H9 (cell line): ENCODE data around the gene CUBN. TPM values are rescaled to one million over a fixed set of nuclear protein-coding genes. Genes with fewer than 3 reads are reported as not detected.

ENCODE experiments used
- DNase-seq: peaks from one replicate; pipeline ENCODE4 v3.0.0-alpha.2; 2017
- H2AFZ ChIP-seq: one replicate; pipeline ENCODE4 v1.6.1; 2013; ENCODE audit warnings: mild to moderate bottlenecking, low read length, control low read depth, moderate library complexity
- H2AK5ac ChIP-seq: 2 replicates; pipeline ENCODE4 v1.6.1; 2013; ENCODE audit warnings: low read length, control low read depth, mixed read lengths; ENCODE audit not compliant: insufficient read length
- H2BK120ac ChIP-seq: one replicate; pipeline ENCODE4 v1.6.1; 2013; ENCODE audit warnings: low read depth, mild to moderate bottlenecking, low read length, control low read depth, inconsistent platforms; ENCODE audit not compliant: poor library complexity, severe bottlenecking
- H2BK12ac ChIP-seq: 2 replicates; pipeline ENCODE4 v1.6.1; 2013; ENCODE audit warnings: low read length, control low read depth, mixed read lengths, low read depth; ENCODE audit not compliant: insufficient read length
- H2BK15ac ChIP-seq: 2 replicates; pipeline ENCODE4 v1.6.1; 2013; ENCODE audit warnings: low read depth, low read length, control low read depth
- H2BK20ac ChIP-seq: one replicate; pipeline ENCODE4 v1.6.1; 2013; ENCODE audit warnings: low read depth, mild to moderate bottlenecking, low read length, control low read depth, inconsistent platforms; ENCODE audit not compliant: poor library complexity, severe bottlenecking
- H2BK5ac ChIP-seq: 2 replicates; pipeline ENCODE4 v1.6.1; 2013; ENCODE audit warnings: low read length, control low read depth, mixed read lengths; ENCODE audit not compliant: insufficient read length
- H3K14ac ChIP-seq: 2 replicates; pipeline ENCODE4 v1.6.1; 2013; ENCODE audit warnings: low read length, control low read depth; ENCODE audit not compliant: insufficient read depth
- H3K18ac ChIP-seq: 2 replicates; pipeline ENCODE4 v1.6.1; 2013; ENCODE audit warnings: low read depth, mild to moderate bottlenecking, mixed read lengths, low read length, control low read depth; ENCODE audit not compliant: insufficient read length
- H3K23ac ChIP-seq: 2 replicates; pipeline ENCODE4 v1.6.1; 2013; ENCODE audit warnings: low read length, control low read depth, mixed read lengths, low read depth; ENCODE audit not compliant: insufficient read length
- H3K23me2 ChIP-seq: 2 replicates; pipeline ENCODE4 v1.6.1; 2013; ENCODE audit warnings: low read depth, mild to moderate bottlenecking, mixed read lengths, low read length, control low read depth; ENCODE audit not compliant: insufficient read length, poor library complexity, severe bottlenecking
- H3K27ac ChIP-seq: 2 replicates; pipeline ENCODE4 v1.5.1; 2013; ENCODE audit warnings: low read length, control low read depth, mixed read lengths, low read depth; ENCODE audit not compliant: insufficient read length
- H3K27me3 ChIP-seq: 2 replicates; pipeline ENCODE4 v1.6.1; 2013; ENCODE audit warnings: low read length, control low read depth, inconsistent platforms; ENCODE audit not compliant: insufficient read depth
- H3K4ac ChIP-seq: 2 replicates; pipeline ENCODE4 v1.6.1; 2013; ENCODE audit warnings: low read depth, mild to moderate bottlenecking, control low read depth, inconsistent platforms, low read length, moderate library complexity
- H3K4me1 ChIP-seq: 2 replicates; pipeline ENCODE4 v1.6.1; 2013; ENCODE audit warnings: low read length, control low read depth, inconsistent platforms; ENCODE audit not compliant: insufficient read depth
- H3K4me2 ChIP-seq: 2 replicates; pipeline ENCODE4 v1.6.1; 2013; ENCODE audit warnings: low read length, control low read depth, mixed read lengths; ENCODE audit not compliant: insufficient read length, insufficient read depth
- H3K56ac ChIP-seq: 2 replicates; pipeline ENCODE4 v1.6.1; 2013; ENCODE audit warnings: low read depth, mild to moderate bottlenecking, mixed read lengths, low read length, control low read depth; ENCODE audit not compliant: insufficient read length
- H3K79me1 ChIP-seq: 2 replicates; pipeline ENCODE4 v1.6.1; 2013; ENCODE audit warnings: low read depth, mild to moderate bottlenecking, moderate library complexity, low read length, control low read depth, inconsistent platforms; ENCODE audit not compliant: insufficient read depth, poor library complexity, severe bottlenecking
- H3K79me2 ChIP-seq: 2 replicates; pipeline ENCODE4 v1.6.1; 2013; ENCODE audit warnings: low read length, control low read depth, inconsistent platforms; ENCODE audit not compliant: insufficient read depth
- H3K9ac ChIP-seq: 2 replicates; pipeline ENCODE4 v1.6.1; 2013; ENCODE audit warnings: low read length, control low read depth, mixed read lengths; ENCODE audit not compliant: insufficient read length; ENCODE audit errors: extremely low read depth
- H3K9me3 ChIP-seq: one replicate; pipeline ENCODE4 v1.6.1; 2013; ENCODE audit warnings: low read depth, low read length, inconsistent platforms; ENCODE audit not compliant: control insufficient read depth
- H3T11ph ChIP-seq: one replicate; pipeline ENCODE4 v1.6.1; 2013; ENCODE audit warnings: mild to moderate bottlenecking, low read length, control low read depth, inconsistent platforms
- H4K20me1 ChIP-seq: one replicate; pipeline ENCODE4 v1.6.1; 2013; ENCODE audit not compliant: control insufficient read depth, insufficient read length, insufficient read depth
- H4K5ac ChIP-seq: 2 replicates; pipeline ENCODE4 v1.6.1; 2013; ENCODE audit warnings: low read depth, mild to moderate bottlenecking, mixed read lengths, low read length, control low read depth; ENCODE audit not compliant: insufficient read length
- H4K8ac ChIP-seq: replicated peaks from 2 replicates; pipeline ENCODE4 v1.6.1; 2013; ENCODE audit warnings: low read length, control low read depth, mixed read lengths, low read depth; ENCODE audit not compliant: insufficient read length
- H4K91ac ChIP-seq: 2 replicates; pipeline ENCODE4 v1.6.1; 2013; ENCODE audit warnings: low read depth, mild to moderate bottlenecking, moderate library complexity, mixed read lengths, low read length, control low read depth; ENCODE audit not compliant: insufficient read length
- H3K27ac Mint-ChIP-seq, 3 experiments: 2 replicates in 2 of 3; 3 replicates in 1 of 3; pipeline ENCODE4 v1.8.0; 2020 to 2021; ENCODE audit warnings: mixed read lengths in 3 of 3, mild to moderate bottlenecking in 1 of 3, moderate library complexity in 1 of 3
- H3K27me3 Mint-ChIP-seq: 2 replicates; pipeline ENCODE4 v1.8.0; 2021; ENCODE audit warnings: low read depth, mild to moderate bottlenecking, moderate library complexity, mixed read lengths
- H3K36me3 Mint-ChIP-seq, 3 experiments: 2 replicates in 2 of 3; 3 replicates in 1 of 3; pipeline ENCODE4 v1.8.0; 2020 to 2021; ENCODE audit warnings: low read depth in 3 of 3, mixed read lengths in 3 of 3; ENCODE audit not compliant: insufficient read depth in 1 of 3
- H3K4me1 Mint-ChIP-seq, 2 experiments: 2 replicates each; pipeline ENCODE4 v1.8.0; 2020; ENCODE audit warnings: mixed read lengths in 2 of 2
- H3K4me3 Mint-ChIP-seq, 2 experiments: 2 replicates in 1 of 2; 3 replicates in 1 of 2; pipeline ENCODE4 v1.8.0; 2020 to 2021; ENCODE audit warnings: mild to moderate bottlenecking in 2 of 2, mixed read lengths in 2 of 2, moderate library complexity in 1 of 2
- H3K9me3 Mint-ChIP-seq, 2 experiments: 2 replicates in 1 of 2; 3 replicates in 1 of 2; pipeline ENCODE4 v1.8.0; 2020; ENCODE audit warnings: mild to moderate bottlenecking in 2 of 2, mixed read lengths in 2 of 2, moderate library complexity in 1 of 2
- WGBS: extraction: QIAGEN DNeasy Blood & Tissue Kit; methylation state at CpG from one replicate; pipeline ENCODE4 v1.1.7; 2013; ENCODE audit warnings: missing lambda C conversion rate, low lambda C conversion rate, mixed read lengths; ENCODE audit not compliant: insufficient read length; ENCODE audit errors: extremely low coverage; 5-methylcytosine and 5-hydroxymethylcytosine counted together
- total RNA-seq: library from RNA; stranded (reverse); gene quantifications from 2 replicates; pipeline ENCODE4 v1.2.1, GENCODE V29; 2021
- TF ChIP-seq, protein P1 (sequence below): fragments of 200-600 bp; sonication (generic); conservative IDR thresholded peaks from 3 replicates; pipeline ENCODE4 v1.8.0; 2021; ENCODE audit warnings: antibody characterized with exemption, mild to moderate bottlenecking

The CUBN gene
- total RNA-seq, 1 experiment from 2014 or later: 0.26 TPM

DNA sequence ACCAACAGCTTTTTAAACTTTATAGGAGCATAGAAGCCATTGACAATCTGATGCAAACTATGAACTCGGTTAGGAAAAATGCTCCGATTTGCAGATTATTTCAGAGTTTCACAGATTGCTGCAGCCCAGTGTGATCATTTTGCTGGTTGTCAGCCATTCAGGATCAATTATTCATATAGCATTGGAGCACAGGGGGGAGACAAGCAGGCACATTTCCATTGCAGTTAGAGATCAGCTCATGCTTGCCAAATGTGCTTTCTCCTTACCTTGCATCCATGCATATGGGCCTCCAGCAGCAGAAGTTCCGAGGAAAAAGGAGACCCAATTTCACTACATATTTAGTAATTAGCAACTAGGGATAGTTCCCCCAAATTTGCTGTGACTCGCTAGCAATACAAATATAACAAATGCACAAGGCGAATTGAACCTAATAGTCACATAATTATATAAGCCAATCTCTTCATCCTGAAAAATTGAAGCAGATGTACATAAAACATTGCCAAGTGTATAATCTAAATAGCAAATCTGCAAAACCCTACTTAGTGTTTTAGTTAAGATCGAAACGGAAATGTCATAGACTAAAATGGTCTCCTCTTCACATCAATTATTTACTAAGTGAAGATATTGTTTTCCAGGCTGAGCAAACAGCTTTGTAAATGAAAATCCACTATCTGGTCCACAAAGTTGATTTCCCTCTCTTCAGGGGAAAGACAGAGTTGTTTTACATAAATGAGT lies 262.9 kb downstream of the CUBN start:
- H2BK120ac ChIP-seq: no peak overlapping the region
- H2AFZ ChIP-seq: no peak overlapping the region
- peak overlapping the region in 1 of 3 experiments; percentile 7; a peak in 1 of 7 replicates for H3K27ac Mint-ChIP-seq

More for the DNA sequence above, 262.9 kb downstream of the CUBN start:
- Mint-ChIP-seq H3K4me1 (peaks cover 32 to 33% of the 10 kb centered on the region in 2 experiments), H3K27me3 (peaks cover 2% of the 10 kb centered on the region; the same call in 1 of the 2 replicates), H3K4me3 (no peak overlapping the region; a peak in 1 of 5 replicates), H3K9me3 (no peaks in the 10 kb centered on the region), H3K36me3 (no peaks in the 10 kb centered on the region)
- Histone ChIP-seq H3K4me2 (peak overlapping the region; percentile 29), H3K4me1 (peaks cover 10% of the 10 kb centered on the region), H3K79me2 (no peaks in the 10 kb centered on the region), H2AK5ac (no peak overlapping the region), H3K27ac (no peak overlapping the region), H4K8ac (no peak overlapping the region), H3T11ph (no peak overlapping the region), H3K4ac (no peak overlapping the region), H3K18ac (no peak overlapping the region), H3K23ac (no peak overlapping the region), H4K91ac (no peak overlapping the region), H3K79me1 (no peaks in the 10 kb centered on the region), H3K56ac (no peak overlapping the region), H2BK5ac (no peak overlapping the region), H3K9ac (no peak overlapping the region), H2BK12ac (no peak overlapping the region), H3K14ac (no peak overlapping the region), H2BK15ac (no peak overlapping the region), H2BK20ac (no peak overlapping the region), H3K27me3 (no peaks in the 10 kb centered on the region), H4K20me1 (no peaks in the 10 kb centered on the region), H3K23me2 (no peaks in the 10 kb centered on the region), H3K9me3 (no peaks in the 10 kb centered on the region), H4K5ac (no peak overlapping the region)
- TF ChIP-seq, protein P1, sequence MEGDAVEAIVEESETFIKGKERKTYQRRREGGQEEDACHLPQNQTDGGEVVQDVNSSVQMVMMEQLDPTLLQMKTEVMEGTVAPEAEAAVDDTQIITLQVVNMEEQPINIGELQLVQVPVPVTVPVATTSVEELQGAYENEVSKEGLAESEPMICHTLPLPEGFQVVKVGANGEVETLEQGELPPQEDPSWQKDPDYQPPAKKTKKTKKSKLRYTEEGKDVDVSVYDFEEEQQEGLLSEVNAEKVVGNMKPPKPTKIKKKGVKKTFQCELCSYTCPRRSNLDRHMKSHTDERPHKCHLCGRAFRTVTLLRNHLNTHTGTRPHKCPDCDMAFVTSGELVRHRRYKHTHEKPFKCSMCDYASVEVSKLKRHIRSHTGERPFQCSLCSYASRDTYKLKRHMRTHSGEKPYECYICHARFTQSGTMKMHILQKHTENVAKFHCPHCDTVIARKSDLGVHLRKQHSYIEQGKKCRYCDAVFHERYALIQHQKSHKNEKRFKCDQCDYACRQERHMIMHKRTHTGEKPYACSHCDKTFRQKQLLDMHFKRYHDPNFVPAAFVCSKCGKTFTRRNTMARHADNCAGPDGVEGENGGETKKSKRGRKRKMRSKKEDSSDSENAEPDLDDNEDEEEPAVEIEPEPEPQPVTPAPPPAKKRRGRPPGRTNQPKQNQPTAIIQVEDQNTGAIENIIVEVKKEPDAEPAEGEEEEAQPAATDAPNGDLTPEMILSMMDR: no peak
- no CpG with 5 or more reads among the region's 7 CpGs for WGBS
- no peak for DNase-seq
